DMS114 treated with DMSO at 0.1 percent for 48 hours (cell line): ENCODE data around the gene G3BP2.
"Not testable (repeated sequence)": the region's sequence is repeated elsewhere in the genome, so short reads cannot be mapped to it uniquely, and the experiment has no call there.

Source experiments
- DNase-seq: peaks from one replicate; lab custom pipeline; 2025; ENCODE audit not compliant: unreplicated experiment; lab: John Stamatoyannopoulos, UW

G3BP2 gene

GRCh38 chr4:75673027-75673958, at the start of gene G3BP2:
Gene G3BP2, minus strand, starts transcription at chr4:75673411. Its CDS starts 11,386 bp downstream, at chr4:75662025.
- DNase-seq: peak; percentile 72

GRCh38 chr4:75722417-75722816, 49.2 kb upstream of the G3BP2 start:
- DNase-seq: no peak

DNA sequence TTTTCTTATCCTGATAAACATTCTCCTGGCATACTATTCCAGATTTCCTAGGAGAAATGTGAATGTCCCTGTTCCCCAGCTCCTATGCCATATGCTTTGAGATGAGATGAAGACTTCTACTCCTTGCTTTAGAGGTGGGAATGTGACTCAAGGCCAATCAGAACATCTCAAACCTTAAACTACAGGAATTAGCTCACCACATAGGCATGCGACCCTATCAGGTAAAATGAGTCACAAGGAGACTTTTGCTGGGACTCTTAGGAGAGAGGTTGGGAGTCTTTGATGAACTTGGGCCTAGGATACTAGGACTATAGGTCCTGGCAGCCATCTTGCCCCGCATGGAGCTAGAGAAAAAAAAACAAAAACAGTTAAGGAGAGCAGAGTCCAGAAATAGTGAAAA, 45.3 kb upstream of the G3BP2 start:
- DNase-seq: no peak

DNA sequence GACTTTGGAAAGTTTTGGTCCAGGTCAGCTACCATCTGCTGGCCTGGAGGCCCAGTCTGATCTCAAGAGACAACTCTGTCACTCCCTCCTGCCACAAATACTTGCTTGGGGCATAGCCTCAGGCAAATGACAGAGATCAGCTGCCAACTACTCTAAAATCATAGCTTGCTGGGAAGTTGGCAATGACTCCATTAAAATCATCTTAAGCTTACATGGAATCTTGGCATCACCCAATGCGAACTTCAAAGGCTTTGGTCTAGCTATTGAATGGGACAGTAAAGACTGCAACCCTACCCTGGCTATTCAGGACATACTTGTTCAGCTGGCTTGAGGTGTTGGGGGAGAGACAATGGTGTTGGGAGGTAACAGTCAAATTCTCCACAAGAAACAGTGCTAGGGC, 44.2 kb upstream of the G3BP2 start:
- DNase-seq: no peak

GRCh38 chr4:75716054-75716453, 42.8 kb upstream of the G3BP2 start:
- DNase-seq: not testable (repeated sequence)

DNA sequence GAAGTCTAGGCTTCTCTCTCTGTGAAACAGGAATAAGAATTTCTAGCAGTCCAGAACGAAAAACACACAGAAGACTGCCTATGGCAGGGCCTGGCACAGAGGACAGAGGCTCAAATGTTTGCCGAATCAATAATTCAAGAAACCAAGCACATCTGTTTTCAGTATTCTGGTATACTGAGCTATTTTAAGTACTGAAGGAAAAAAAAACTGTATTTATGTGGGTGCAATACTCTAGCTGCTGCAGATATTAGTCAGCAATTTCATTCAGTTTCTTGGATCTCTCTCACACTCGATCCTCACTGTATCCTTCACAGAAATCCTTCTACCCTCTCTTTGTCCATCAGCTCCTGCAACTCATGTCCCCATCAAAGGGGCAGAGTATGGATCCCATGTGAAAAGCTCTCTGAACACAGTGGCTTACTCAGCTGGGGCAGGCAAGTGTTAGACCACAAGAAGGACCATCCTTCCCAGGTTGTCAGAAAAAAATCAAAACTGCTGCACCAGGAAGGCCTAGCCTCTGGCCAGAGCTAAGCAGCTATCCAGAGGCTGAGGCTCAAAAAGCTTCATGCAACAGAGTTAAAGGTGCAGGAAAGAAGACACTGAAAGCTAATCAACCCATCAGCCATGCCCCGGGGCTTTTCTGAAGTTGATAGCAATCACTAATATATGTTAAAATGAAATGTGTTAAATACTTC, 42.0 kb upstream of the G3BP2 start:
- DNase-seq: no peak

DNA sequence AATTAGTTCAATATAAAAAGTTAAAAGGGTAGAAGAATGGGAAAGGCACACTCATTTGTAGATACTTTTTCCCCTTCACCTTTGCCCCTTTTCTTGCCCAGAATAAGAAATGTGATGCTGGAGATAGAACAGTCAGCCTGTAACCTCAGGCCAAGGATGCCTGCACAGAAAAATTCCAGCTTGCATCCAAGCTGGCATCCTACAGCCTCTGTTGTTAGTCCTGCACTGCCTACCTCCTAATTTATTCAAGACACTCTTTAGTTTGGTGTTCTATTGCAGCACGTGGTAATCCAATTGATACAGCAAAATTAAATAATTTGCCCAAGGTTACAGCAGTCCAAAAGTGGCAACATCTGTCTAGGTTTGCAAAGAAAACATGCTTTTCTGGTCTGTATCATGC, 41.5 kb upstream of the G3BP2 start:
- no peak for DNase-seq

GRCh38 chr4:75714011-75714410, 40.8 kb upstream of the G3BP2 start:
- no peak for DNase-seq

- no peak for DNase-seq
Measured at GRCh38 chr4:75710246-75710645, 37.0 kb upstream of the G3BP2 start.

GRCh38 chr4:75708218-75708691, 35.0 kb upstream of the G3BP2 start:
- DNase-seq: no peak

GRCh38 chr4:75705198-75705977, 32.2 kb upstream of the G3BP2 start:
- DNase-seq: no peak

- DNase-seq: no peak
Measured at GRCh38 chr4:75702919-75703411, 29.8 kb upstream of the G3BP2 start.

DNA sequence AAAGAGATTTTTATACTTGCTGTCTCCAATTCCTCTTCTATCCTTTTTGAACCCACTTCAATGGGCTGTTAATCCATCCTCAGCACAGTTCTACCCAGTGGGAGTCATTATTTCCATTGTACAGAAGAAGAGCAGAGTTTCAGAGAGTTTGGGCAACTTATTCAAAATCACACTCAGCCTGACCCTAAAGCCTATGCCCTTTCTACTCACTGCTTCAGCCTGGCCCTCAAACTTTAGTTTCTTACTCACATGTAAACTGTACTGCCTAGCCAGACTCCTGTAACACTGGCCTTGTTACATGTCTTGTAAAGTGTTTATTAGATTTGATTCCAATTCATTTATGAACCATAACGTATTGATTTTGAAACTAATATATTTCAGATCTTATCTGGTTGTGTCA, 26.1 kb upstream of the G3BP2 start:
- DNase-seq: no peak

DNA sequence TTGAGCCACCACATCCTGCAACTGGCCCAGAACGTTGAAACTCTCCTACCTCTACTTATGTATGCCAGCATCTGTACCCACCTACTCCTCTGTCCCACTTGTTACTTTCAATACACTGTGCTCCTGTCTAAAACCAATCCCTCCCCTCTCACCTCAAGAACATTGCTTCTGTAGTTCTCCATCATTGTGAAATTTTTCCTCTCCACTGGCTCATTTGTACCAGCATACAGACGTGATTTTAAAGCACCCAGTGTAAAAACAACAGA, 25.7 kb upstream of the G3BP2 start:
- DNase-seq: no peak

- no peak for DNase-seq
Measured at GRCh38 chr4:75698162-75698962, 25.2 kb upstream of the G3BP2 start.

DNA sequence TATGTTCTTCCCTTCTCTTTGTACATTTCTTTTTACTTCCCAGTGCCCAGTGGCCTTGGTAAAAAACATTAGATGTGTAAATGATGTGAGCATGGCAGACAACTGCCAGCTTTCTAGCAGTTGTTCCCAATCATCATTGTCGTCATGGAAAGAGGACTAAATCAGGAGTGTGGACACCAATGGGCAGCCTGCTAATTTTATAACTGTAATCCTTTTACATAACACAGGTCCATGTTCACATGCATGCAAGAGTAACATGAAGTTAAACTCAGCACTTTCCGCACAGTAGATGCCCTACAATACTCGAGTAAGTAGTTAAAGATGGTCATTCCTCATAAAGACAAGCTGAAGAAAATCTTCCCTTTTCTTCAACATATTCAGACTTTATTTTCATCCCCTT, 23.4 kb upstream of the G3BP2 start:
- DNase-seq: no peak

DNA sequence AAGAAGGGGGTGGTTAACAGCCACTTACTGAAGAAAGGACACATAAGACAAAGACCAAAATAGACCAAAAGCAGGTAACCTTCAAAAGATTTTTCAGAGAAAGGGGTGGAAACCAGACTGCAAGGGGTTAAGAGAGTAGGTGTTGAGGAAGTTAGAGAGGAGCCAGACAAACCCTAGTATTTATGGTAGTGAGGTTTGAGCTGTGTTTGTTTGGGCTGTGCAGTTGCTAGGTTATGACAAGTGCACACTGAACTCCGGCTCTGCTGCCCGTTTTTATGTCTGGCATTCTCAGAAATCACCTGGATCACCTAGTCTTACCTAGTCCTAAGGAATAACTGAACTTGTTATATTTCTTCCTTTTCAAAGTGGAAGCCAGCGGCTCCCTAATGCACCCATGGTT, 22.9 kb upstream of the G3BP2 start:
- DNase-seq: no peak

GRCh38 chr4:75692066-75692465, 18.9 kb upstream of the G3BP2 start:
- DNase-seq: not testable (repeated sequence)

DNA sequence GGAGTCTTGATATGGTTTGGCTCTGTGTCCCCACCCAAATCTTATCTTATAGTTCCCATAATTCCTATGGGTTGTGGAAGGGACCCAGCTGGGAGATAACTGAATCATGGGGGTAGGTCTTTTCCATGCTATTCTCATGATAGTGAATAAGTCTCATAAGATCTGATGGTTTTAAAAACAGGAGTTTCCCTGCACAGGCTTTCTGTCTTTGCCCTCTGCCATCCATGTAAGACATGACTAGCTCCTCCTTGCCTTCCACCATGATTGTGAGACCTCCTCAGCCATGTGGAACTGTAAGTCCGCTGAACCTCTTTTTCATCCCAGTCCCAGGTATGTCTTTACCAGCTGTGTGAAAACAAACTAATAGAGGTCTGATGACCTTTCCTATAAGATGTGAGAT, 13.9 kb upstream of the G3BP2 start:
- not testable (repeated sequence) for DNase-seq

GRCh38 chr4:75686346-75686745, 13.1 kb upstream of the G3BP2 start:
- no peak for DNase-seq
